Activated CD4-positive, alpha-beta T cell treated with anti-CD3 and anti-CD28 coated beads, Interleukin-2, amount 50 U/mL, for 48 hours (primary cell): ENCODE measurements around the gene ANKRD50.

ENCODE experiments used
- DNase-seq, 2 experiments: peaks; one replicate each; pipeline ENCODE4 v3.0.0-alpha.2; 2020

ANKRD50 gene

GRCh38 chr4:124705393-124705792 is 7.1 kb downstream of the ANKRD50 start:
- DNase-seq, result no peak

- no peak for DNase-seq
These were observed 9.4 kb downstream of the ANKRD50 start for GRCh38 chr4:124703154-124703553.

- no peak for DNase-seq
These were observed 15.1 kb downstream of the ANKRD50 start for GRCh38 chr4:124697441-124697840.

DNA sequence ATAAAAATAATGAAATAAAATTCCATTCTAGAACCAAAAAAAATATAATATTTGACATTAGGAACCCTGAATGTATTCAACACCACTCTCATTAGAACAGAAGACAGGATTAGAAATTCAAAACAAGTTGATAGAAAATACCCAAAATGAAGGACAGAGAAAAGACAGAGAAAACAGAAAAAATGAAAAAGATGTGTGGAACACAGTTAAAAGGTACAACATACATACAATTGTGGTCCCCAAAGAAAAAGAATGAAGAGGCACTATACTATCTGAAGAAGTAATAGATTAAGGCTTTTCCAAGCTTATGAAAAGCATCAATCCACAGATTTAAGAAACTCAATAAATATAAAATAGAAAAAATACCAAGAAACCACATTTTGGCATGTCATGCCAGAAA is 16.4 kb downstream of the ANKRD50 start:
- no peak for DNase-seq

DNA sequence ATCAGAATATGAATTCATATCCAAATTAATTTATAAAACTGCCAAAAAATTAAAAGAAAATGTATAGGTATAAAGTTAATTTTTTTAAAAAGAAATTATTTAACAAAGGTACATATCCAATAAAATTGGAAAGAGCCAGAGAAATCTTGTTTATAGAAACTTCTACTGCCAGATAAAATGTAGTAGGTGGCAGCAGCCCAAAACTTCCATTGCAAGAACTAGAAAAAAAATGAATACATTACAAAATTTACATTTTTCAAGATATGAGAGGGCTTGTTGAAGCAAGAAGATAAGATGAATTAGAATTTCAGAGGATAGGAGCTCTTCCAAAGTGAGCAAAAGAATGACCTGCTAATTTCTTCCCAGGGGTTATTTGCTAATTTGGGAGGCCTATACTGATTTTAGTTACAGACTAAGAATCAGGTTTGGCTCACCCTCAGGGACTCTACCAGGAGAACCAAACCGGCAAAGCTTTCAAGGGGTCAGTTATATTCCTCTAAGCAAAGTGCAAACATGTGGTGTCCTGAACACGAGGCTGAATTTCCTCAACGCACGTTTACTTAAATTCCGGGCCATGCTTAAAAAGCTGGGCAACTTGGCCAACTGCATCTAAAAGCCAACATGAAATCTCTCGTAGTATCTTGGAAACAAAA is 17.5 kb downstream of the ANKRD50 start:
- no peak for DNase-seq

DNA sequence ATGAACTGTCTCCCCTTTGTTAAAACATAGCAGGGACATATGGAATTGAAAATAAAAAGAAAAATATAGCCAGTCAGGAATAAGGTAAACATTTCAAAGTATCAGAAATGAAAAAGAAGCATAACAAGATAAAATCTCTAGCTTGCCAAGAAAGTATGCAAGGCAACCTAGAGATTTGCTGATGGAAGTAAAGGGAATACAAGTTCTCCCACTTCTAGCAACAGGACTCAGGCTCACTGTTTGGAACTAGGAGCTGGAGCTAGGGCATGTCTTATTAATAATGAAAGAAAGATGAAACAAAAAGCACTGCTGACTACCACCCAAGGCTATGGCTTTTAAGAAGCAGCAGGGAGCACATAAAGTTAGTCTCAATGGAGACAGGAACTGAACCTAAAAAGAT is 18.2 kb downstream of the ANKRD50 start:
- no peak for DNase-seq

- DNase-seq, result no peak
These were observed 20.7 kb downstream of the ANKRD50 start for GRCh38 chr4:124691801-124692200.

DNA sequence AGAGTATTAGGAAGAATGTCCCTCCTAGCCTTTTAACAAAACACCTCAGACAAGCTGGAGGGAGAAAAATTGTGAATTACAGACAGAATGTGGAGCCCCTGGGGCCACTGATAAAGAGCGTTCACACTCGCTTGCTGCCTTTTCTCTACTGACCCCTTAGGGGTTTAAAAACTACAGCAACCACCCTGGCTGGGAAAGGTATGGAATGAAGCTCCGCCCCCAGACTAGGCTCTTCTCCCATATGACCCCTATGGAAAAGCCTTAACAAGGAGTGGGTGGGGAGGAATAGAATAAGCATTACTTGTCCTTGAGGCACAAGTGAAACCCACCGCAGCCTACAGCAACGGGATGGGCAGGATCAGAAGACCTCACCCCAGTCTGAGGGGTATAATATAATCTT is 26.3 kb downstream of the ANKRD50 start:
- DNase-seq, result no peak

DNA sequence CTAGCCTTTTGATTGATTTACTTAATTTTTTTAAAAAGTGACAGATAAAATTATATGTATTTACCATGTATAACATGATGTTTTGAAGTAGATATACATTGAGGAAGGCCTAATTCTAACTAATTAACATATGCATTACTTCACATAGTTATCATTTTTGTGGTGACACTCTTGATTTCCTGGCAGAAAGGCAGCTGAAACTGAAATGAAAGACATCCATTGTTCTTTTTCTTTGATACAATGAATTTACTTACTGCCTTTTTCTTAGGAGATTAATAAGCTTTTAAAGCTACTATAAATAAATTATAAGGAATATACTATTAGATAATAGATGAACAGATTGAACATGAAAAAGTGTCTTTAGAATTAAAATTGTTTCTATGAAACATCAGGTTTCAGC is 26.7 kb downstream of the ANKRD50 start:
- DNase-seq, result no peak

GRCh38 chr4:124684301-124684700 is 28.2 kb downstream of the ANKRD50 start:
- DNase-seq, result no peak

DNA sequence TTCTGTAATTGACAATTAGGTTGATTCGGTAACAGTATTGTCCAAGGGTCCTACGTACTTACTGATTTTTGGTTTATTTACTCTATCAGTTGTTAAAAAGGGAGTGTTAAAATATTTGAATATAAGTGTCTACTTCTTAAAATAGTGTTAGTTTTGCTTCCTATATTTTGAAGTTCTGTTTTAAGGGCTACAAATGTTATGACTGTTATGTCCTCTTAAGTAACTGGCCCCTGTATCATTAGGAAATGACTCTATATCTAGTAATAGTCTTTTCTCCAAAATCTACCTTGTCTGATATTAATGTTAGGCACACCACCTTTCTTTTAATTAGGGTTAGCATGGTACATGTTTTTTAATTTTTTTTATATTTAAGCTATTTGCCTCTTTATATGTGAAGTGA is 30.1 kb downstream of the ANKRD50 start:
- DNase-seq, result no peak

DNA sequence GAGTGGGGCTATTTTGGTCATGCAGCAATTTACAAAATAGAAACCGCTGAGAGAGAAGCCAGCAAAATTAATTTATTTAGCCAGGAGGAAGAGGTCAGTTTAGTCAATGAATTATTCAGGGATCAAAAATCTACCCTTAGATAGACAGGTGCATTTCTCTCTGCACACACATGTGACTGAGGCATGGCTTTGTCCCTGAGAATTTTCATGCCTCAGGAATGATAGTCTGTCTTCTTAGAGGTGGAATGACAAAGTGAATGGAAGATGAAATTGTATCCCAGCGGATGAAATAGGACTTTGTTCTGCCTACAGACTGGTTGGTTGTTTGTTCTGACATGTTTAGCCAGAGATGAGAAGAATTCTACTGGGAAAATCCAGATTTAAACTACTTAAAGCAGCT is 46.0 kb downstream of the ANKRD50 start:
- no peak for DNase-seq

DNA sequence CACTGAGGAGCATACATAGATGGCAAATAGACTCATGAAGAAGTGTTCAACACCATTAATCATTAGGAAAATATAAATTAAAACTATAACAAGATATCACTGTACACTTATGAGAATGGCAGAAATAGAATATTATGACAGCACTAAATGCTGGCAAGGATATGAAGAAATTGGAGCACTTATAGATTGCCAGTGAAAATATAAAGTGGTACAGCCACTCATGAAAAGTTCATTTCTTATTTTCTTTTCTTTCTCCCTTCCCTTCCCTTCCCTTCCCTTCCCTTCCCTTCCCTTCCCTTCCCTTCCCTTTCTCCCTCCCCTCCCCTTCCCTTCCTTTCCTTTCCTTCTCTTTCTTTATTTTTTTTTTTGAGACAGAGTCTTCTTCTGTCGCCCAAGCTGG is 53.7 kb downstream of the ANKRD50 start:
- no peak for DNase-seq

DNA sequence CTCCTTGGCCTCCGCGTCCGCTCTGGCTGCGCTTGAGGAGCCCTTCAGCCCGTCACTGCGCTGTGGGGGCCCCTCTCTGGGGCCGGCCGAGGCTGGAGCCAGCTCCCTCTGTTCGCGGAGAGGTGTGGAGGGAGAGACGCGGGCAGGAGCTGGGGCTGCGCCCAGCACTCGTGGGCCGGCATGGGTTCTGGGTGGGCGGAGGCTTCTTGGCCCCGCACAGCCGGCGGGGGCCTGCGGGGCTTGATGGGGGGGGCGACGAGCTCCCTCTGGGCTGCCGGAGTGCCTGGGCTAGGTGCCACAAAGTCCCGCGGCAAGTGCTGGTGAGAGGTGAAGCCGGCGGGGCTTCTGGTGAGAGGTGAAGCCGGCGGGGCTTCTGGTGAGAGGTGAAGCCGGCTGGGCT is 61.9 kb downstream of the ANKRD50 start:
- DNase-seq, result no peak

DNA sequence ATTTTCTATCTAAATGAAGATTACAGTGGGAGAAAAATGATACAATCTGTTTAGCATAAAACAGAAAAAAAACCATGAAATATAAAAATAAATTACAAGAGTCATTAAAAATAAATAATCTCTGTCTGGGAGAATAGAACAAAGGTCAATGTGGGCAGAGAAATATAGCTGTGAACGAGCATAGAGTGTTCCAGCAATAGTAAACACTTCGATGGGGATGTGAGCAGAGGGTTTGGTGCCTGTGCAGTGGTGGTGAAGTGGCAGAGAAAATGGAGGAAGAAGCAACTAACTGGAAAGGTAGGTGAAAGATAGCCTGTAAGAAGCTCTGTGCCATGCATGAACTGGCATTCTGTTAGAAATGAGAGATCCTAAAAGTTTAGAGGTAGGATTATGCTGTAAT is 64.9 kb downstream of the ANKRD50 start:
- no peak for DNase-seq

DNA sequence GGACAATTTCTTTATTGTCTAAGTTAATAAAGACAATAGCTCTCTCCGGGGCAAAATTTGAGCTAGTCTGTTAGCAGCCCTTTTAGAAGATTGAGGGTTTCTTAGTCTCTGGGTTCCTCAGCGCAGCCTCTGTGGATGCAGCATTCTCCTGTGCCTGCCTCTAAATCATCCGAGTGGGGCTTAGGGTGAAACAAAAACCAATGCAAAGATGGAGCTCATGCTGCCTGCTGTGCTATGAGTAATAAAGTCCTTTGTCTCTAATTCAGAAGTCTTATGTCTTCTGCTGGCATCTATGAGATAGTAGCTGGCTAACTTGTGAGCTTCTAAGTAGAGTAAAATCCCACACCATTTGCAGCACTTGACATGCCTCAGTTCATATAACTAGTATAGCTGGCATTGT is 67.9 kb downstream of the ANKRD50 start:
- DNase-seq, result no peak

DNA sequence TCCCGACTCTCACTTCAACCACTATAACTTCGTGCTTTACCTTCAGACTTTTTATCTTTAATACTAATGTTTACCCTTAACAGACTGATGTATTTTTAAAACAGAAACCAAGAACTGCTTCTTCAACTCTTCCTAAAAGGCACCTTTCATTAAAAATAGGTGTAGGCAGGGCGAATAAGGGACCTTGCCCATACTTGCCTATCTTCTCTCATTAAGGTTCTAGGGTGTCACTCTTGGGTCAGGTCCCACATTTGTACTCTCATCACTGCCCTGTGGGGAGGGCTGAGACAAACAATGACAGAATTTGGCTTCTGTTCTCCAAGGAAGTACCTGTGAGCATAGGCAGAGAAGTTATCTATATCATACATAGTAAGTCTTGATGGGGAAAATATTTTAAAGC is 69.7 kb downstream of the ANKRD50 start:
- DNase-seq, result no peak

GRCh38 chr4:124641715-124642381 is 70.7 kb downstream of the ANKRD50 start:
- no peak for DNase-seq

- no peak for DNase-seq
These were observed 72.4 kb downstream of the ANKRD50 start for GRCh38 chr4:124640022-124640730.

DNA sequence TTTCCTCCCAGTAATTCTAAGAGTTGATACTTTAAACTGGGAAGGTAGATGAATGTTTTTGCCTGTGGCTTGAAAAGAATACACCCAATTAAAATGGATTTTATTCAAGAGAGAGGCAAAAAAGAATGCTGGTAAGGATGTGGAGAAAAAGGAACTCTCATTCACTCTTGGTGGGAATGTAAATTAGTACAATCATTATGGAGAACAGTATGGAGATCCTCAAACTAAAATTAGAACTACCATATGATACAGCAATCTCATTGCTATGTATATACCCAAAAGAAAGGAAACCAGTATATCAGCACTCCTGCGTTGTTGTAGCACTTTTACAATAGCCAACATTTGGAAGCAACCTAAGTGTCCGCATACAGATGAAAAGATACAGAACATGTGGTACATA is 75.2 kb downstream of the ANKRD50 start:
- no peak for DNase-seq

DNA sequence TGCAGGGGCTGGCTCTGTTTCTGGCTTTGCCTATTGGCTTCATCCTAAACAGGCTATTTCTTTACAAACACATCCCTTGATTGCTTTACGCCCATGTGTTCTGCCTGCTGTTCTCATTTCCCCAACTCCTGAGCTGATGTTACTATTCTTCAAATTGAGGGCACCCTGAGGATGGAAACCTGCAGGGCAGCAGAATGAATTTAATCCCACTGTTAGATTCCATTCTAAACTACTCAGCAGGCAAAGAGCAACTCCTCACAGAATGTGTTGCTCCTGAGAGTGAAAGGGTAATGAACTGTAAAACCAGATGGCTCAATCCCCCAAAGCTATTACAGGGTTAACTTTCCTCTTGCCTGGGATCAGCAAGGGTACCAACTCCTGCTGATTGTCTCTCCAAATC is 75.7 kb downstream of the ANKRD50 start:
- DNase-seq, result no peak

DNA sequence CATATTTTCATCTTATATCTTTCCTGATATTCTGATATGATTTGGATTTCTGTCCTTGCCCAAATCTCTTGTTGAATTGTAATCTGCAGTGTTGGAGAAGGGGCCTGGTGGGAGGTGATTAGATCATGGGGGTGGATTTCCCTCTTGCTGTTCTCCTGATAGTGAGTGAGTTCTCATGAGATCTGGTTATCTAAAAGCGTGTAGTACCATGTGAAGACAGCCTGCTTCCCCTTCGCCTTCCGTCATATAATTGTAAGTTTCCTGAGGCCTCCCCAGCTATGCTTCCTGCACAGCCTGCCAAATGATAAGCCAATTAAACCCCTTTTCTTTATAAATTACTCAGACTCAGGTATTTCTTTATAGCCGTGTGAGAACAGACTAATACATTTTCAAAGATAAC is 77.2 kb downstream of the ANKRD50 start:
- no peak for DNase-seq

DNA sequence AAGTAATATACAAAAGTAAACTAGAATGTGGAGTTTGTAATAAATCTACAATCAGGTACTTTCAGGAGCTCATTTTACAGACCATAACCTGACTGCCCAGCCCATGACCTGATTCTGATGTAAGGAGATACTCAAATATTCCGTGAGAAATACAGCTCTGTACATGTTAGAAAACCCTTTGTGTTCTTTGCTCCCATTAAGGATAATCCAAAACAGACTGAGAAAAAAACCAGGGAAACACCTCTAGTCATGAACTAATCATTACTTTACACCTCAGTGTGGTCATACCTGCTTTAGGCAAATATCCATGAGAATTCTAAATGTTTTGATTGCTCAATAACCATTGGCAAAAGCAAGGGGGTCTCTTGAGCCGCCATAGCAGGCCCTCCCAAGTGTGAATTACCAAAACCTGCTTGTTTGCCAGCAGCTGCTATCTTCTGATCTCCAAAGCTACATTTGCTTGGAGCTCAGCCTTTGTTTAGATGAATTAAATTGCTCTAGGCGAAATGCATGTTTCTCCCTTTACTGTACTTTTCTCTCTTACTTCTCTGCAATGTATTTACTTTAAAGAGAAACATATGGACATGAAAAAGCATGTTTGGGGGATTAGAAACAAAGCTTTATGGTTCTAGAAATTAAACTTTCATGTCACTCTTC is 79.1 kb downstream of the ANKRD50 start:
- DNase-seq, result no peak

DNA sequence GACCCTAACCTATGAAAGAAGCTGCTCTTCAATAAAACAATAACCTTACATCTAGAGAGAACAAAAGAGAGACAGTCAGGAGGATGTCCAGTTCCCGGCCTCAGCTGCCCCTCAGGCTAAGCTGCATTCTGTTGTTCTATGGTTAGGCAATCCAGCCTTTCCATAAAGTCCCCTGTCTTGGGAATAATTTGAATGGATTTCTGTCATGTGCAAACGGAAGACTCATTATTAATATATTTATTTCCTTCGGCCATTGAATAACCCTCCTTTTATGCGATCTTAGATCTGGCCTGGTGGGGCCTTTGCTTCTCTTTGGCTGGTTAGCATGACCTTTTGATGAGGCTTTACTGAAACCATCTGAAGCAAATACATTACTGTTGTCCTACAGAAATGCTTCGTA is 80.1 kb downstream of the ANKRD50 start:
- DNase-seq, result no peak
